Smooth muscle cell (in vitro differentiated cells): Measurements from ENCODE around the gene ATP2B3. TPM values are rescaled to one million over a fixed set of nuclear protein-coding genes. Genes with fewer than 3 reads are reported as not detected.

Experiments used
- polyA plus RNA-seq: library from polyadenylated mRNA; unstranded; fragments of >200 nt; fragmentation: Nextera tagmentation; extraction: Ambion mirVana; gene quantifications from 2 replicates; pipeline ENCODE4 v1.2.1, GENCODE V29; 2016
- total RNA-seq: library from RNA; depleted of rRNA; stranded (reverse); fragments of >200 nt; gene quantifications from 2 replicates; pipeline ENCODE4 v1.2.3, GENCODE V29; 2014

The ATP2B3 gene
- total and polyA plus RNA-seq, 2 experiments from 2014 or later, result 0.05 to 0.22 TPM

Other genes with a start within 250 kb of the ATP2B3 start
- not detected in 2 replicates for gene PNMA6F, start 195.9 kb upstream of the ATP2B3 start, total RNA-seq
- gene PNMA6F, start 195.9 kb upstream of the ATP2B3 start, polyA plus RNA-seq, result not detected in 2 replicates
- 17.8 and 23.7 TPM in 2 replicates for gene ZNF275, start 183.5 kb upstream of the ATP2B3 start, total RNA-seq
- gene ZNF275, start 183.5 kb upstream of the ATP2B3 start, polyA plus RNA-seq, result 6.6 and 9.7 TPM in 2 replicates
- not detected in 2 replicates for gene PNMA6E, start 116.3 kb upstream of the ATP2B3 start, total RNA-seq
- not detected in 2 replicates for gene PNMA6E, start 116.3 kb upstream of the ATP2B3 start, polyA plus RNA-seq
- 1.3 and 1.5 TPM in 2 replicates for gene ZFP92, start 106.2 kb upstream of the ATP2B3 start, total RNA-seq
- 0.46 and 0.73 TPM in 2 replicates for gene ZFP92, start 106.2 kb upstream of the ATP2B3 start, polyA plus RNA-seq
- gene TREX2, start 71.6 kb upstream of the ATP2B3 start, total RNA-seq, result 1.3 and 4.0 TPM in 2 replicates
- 0.41 and 2.5 TPM in 2 replicates for gene TREX2, start 71.6 kb upstream of the ATP2B3 start, polyA plus RNA-seq
- 8.9 and 18.5 TPM in 2 replicates for gene HAUS7, start 47.1 kb upstream of the ATP2B3 start, total RNA-seq
- gene HAUS7, start 47.1 kb upstream of the ATP2B3 start, polyA plus RNA-seq, result 26.1 and 27.4 TPM in 2 replicates
- 262 and 298 TPM in 2 replicates for gene BGN, start 22.7 kb upstream of the ATP2B3 start, total RNA-seq
- 387 and 621 TPM in 2 replicates for gene BGN, start 22.7 kb upstream of the ATP2B3 start, polyA plus RNA-seq
- 9.4 and 17.9 TPM in 2 replicates for gene CCNQ, start 81.5 kb downstream of the ATP2B3 start, total RNA-seq
- 23.0 and 27.3 TPM in 2 replicates for gene CCNQ, start 81.5 kb downstream of the ATP2B3 start, polyA plus RNA-seq
- 3.0 and 4.7 TPM in 2 replicates for gene DUSP9, start 129.6 kb downstream of the ATP2B3 start, total RNA-seq
- gene DUSP9, start 129.6 kb downstream of the ATP2B3 start, polyA plus RNA-seq, result 7.2 and 11.3 TPM in 2 replicates
- 4.0 and 6.4 TPM in 2 replicates for gene PNCK, start 156.2 kb downstream of the ATP2B3 start, total RNA-seq
- gene PNCK, start 156.2 kb downstream of the ATP2B3 start, polyA plus RNA-seq, result 2.8 and 9.2 TPM in 2 replicates
- 42.6 and 45.2 TPM in 2 replicates for gene SLC6A8, start 170.3 kb downstream of the ATP2B3 start, total RNA-seq
- 98.1 and 128 TPM in 2 replicates for gene SLC6A8, start 170.3 kb downstream of the ATP2B3 start, polyA plus RNA-seq
- 128 and 139 TPM in 2 replicates for gene BCAP31, start 206.7 kb downstream of the ATP2B3 start, total RNA-seq
- 207 and 260 TPM in 2 replicates for gene BCAP31, start 206.7 kb downstream of the ATP2B3 start, polyA plus RNA-seq
- gene ABCD1, start 207.2 kb downstream of the ATP2B3 start, total RNA-seq, result 6.2 and 7.1 TPM in 2 replicates
- gene ABCD1, start 207.2 kb downstream of the ATP2B3 start, polyA plus RNA-seq, result 9.4 and 10.9 TPM in 2 replicates
- gene PLXNB3, start 246.6 kb downstream of the ATP2B3 start, total RNA-seq, result 0.58 and 0.67 TPM in 2 replicates
- gene PLXNB3, start 246.6 kb downstream of the ATP2B3 start, polyA plus RNA-seq, result 3.9 and 7.8 TPM in 2 replicates